Measurements from ENCODE around the gene HMGCS1. TPM values are rescaled to one million over a fixed set of nuclear protein-coding genes. Genes with fewer than 3 reads are reported as not detected.
A peak's percentile ranks its signal among the peaks of the same experiment; 100 is the strongest.
"Not testable (repeated sequence)": the region's sequence is repeated elsewhere in the genome, so short reads cannot be mapped to it uniquely, and the experiment has no call there.

The HMGCS1 gene
- total RNA-seq = 42.7 and 73.2 TPM in 2 replicates

DNA sequence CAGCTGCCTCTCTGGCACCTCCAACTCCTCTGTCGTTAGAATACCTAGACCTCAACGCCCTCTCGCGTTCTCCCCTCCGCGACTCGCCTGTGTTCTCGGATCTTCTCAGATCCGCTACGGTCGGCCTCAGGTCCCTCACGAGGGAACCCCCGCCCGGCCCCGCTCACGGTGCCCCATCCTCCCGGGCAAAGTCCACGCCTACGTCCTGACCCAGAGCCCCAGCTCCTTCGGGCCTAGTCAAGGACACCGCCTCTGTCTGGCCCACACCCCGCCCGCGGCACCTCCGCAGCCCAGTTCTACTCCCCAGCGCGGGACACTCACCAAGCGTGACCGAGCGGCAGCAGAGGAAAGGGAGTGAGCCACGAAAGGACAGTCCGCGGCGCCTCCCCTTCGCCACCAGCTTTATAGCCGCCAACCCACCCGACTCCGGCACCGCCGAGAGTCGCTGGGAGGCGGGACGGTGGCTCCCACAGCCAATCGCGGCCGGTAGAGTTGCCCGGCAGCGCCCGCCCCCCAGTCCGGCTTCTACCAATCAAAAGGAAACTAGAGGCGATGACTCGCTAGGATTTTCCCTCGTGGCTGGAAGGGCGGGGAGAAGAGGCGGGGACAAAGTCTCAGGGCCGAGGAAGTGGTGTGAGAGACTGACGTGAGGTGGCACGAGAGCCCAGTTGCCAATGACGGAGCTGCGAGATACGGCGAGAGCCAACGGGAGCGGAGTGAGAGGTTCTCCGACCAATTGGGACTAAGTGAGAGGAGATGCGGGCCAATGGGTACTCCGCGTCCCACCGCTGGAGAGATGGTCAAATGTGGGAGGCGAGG, at the start of gene HMGCS1:
HMGCS1 (minus strand) TSS at position 378 of the 819 bp plus-strand sequence. CDS start 14,447 bp downstream, outside the sequence.
- peak; percentile 100 for DNase-seq (ENCODE audit: low read depth in 2 of 2)

DNA sequence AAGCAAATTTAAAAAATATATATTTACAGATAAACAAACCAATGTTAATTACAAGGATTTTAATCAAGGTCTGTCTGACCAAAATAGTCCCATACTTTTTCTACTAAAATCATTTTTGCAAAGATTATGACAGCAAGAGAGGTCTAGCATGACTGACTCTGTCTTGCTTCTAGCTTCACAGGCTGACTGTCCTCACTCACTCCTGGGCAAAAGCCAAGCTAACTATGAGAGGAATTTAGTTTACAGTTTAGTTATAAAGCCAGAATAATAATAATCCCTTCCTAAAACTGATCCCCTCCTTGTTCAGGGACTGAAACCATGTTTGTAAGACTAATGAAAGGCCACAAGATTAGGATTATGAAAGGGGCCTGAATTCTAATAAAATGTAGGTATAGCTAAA, 45.5 kb upstream of the HMGCS1 start:
- no peak for DNase-seq (ENCODE audit: low read depth in 2 of 2)

DNA sequence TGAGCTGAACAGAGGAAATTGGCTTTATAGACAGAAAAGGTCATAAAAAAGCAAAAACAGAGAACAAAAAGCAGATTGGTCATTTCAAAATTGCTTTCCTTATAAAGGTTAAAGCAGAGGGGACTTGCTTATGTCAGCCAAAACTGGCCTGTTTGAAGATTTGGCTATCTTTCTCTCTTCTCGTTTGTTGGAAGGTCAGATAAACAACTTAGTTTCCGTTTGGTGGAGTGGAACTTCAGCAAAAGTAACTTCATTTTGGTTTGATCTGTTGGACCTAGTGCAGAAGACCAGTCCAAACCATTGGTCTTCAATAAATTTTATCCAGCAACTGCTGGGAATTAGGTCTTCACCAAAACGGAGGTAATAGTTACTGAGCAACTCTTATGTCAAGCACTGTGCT, 45.1 kb upstream of the HMGCS1 start:
- no peak for DNase-seq (ENCODE audit: low read depth in 2 of 2)

DNA sequence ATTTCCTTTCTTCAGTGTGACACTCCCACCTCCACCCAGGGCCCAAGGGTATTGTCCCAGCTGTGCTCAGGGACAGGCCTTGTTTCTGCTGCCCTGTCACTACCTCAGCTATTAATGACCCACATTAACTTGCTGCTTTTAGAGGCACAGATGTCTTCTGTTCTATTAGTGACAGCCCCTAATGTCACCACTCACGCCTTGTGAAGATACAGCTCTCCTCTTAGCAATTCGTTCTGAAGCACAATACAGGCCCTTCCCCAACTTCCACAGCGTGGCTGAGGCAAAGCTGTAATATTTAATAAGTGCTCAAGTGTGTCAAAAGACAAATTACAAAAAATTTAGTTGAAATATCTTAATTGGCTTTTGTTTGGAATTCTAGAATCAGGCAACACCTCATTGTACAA, 44.7 kb upstream of the HMGCS1 start:
- DNase-seq (ENCODE audit: low read depth in 2 of 2) = no peak

DNA sequence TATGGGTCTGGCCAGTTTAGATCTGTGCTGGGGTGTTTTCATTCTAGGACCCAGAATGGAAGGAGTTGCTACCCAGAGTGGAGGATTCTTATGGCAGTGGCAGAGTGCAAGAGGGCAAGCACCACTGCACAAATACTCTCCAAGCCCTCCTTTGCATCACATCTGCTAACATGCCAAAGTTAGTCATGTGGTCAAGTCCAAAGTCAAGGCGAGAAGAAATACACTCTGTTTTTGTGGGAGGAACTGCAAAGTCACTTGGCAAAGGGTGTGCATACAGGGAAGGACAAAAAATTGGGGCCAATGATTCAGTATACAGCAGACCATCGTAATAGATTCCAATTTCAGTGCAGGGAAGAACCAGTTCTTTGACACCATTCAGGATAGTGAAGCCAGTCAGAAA, 43.9 kb upstream of the HMGCS1 start:
- DNase-seq (ENCODE audit: low read depth in 2 of 2) = no peak

DNA sequence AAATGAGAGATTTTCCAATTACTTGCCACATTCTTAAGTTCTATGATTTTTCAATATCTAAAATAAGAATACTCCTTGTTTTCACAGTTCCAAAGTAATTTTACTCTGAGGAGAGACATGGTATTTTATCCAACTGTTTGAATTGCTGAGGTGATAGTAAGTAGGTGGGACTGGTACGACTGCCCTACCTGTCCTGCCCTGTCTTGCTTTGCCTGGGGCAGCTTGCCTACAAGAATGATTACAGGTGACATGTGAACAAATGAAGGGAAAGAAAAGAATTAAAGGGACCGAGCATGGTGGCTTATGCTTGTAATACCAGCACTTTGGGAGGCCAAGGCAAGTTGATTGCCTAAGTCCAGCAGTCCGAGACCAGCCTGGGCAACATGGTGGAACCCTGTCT, 41.6 kb upstream of the HMGCS1 start:
- DNase-seq (ENCODE audit: low read depth in 2 of 2) = no peak

DNA sequence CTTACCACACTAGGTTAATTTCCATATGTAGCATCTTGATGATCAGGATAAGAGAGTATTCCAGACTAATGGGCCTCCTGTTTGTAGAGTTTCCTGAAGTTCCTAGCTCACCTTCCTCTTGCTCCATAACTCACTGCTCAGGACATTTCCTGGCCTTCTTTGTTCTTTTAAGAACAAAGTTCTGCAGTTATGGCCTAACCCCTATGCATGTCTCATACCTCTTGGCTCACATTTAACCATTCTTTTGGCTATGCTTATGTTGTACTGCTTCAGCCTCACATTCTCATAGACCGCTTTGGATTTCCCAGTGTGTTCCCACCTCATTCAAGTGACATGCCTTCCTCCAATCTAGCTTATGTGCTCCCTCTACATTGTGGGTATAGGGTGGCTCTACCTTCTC, 40.5 kb upstream of the HMGCS1 start:
- DNase-seq (ENCODE audit: low read depth in 2 of 2) = no peak

DNA sequence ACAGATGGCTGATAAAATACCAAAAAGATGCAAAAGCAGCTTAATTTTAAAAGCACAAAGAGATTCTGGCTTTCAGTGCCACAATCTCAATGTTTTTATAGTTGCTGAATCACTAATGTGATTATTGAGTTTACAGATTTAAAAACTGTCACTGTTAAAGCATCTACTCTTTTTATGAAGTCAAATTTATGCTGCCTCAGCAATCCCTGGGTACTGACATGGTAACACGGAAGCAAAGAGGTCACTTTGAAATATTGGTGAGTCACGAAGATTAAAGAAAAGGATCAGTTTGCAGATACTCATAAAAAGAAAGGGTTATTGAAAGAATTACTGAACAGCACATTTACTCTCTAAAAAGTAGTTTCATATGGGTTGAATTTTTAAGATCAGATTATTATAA, 39.7 kb upstream of the HMGCS1 start:
- DNase-seq (ENCODE audit: low read depth in 2 of 2) = no peak

DNA sequence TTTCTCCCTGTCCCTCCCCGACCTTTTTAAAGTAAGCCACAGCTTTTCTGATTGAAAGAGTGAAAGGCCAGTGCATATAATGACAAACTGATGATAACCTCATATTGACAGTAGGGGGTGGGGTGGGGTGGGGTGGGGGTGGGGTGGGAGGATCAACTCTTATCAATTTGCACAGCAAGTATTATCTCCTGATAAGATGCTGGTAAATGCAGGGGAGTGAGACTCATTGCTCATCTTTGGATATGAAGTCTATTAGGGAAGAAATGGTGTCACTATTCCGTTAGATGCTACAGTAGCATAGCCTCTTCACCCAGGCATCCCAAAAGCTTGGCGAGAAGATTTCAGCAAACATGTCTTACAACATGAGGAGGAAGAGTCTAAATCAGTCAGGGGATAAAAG, 38.9 kb upstream of the HMGCS1 start:
- DNase-seq (ENCODE audit: low read depth in 2 of 2) = no peak

DNA sequence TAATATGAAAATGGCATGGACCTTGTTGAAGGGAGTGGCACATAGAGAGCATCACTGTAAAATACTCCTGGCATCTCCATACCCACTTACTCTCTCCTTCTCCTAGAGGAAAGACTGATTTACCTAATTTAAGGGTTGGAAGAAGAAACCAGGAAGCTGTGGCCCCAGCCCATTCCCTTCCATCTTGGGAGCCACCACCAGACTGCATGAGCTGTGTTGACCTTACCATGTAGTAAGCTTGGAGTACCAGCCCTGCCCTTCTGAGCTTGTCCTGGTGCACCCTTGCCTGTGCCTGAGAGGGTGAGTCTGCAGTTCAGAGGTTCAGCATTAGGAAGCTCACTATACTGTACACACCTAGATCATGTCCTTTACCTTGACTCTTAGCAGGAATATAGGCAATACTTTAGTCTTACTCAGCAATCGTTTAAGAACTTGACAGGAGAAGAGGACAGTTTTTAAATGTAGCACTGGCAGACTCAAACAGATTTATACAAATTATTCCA, 35.7 kb upstream of the HMGCS1 start:
- no peak for DNase-seq (ENCODE audit: low read depth in 2 of 2)

DNA sequence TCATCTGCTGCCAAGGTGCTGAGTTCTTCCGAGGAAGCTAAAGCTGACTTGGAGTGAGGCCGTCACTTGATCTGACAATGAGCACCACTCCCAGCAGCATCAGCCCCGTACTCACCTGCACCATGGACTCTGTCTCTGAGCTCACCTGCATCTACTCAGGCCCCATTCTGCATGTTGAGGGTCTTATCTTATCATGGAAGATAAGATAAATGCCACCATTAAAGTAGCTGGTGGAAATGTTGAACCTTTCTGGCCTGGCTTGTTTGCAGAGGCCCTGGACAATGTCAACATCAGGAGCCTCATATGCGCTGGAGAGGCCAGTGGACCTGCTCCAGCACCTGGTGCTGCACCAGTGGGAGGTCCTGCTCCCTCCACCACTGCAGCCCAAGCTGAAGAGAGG, 35.0 kb upstream of the HMGCS1 start:
- DNase-seq (ENCODE audit: low read depth in 2 of 2) = no peak

DNA sequence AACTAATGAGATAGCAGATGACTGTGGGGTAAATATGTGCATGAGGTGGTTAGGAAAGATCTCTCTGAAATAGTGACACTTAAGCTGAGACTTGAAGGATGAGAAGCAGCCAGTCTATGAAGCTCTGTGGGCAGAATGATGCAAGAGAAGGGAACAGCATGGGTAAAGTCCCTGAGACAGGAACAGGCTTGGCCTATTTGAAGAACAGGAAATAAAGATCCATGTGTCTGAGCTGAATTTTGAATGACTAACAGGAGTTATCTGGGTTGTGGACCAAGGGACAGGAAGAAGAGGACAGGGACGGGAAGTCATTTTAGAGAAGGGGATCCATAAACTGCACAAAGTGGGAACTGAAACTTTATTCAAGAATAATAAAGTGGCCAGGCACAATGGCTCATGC, 25.6 kb upstream of the HMGCS1 start:
- no peak for DNase-seq (ENCODE audit: low read depth in 2 of 2)

DNA sequence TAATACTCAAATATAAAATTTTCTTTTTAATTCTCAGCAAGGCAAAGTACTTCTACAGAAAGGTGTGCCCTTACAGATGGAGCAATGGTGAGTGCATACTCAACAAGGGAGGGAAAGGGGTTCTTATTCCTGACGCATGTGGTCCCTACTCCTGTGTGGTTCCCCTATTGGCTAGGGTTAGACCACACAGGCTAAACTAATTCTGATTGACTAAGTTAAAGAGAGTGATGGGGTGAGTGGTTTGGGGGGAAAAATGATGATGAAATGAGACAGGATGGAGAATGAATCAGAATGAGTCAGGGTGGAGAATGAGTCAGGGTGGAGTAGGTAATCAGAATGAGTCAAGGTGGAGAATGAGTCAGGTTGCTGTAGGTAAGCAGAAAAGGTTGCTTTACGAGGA, 22.9 kb upstream of the HMGCS1 start:
- no peak for DNase-seq (ENCODE audit: low read depth in 2 of 2)

DNA sequence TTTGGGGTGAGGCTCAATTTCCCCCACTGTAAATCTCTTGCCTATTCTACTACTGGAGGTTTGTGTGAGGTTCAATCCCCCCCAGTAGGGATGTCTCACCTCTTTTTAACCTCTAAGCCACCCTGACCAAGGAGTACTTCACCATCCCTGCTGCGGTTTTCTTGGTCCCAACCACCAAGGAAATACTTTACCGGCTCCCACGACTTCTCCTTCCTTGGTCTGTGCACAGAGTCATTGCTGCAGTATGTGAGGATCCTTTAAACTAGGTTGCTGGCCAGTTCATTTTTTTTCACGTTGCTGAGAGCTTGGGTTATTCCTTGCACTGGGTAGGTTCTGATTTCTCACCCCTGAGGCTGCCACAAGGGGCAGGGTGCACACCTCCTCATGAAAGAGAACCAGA, 22.5 kb upstream of the HMGCS1 start:
- no peak for DNase-seq (ENCODE audit: low read depth in 2 of 2)

DNA sequence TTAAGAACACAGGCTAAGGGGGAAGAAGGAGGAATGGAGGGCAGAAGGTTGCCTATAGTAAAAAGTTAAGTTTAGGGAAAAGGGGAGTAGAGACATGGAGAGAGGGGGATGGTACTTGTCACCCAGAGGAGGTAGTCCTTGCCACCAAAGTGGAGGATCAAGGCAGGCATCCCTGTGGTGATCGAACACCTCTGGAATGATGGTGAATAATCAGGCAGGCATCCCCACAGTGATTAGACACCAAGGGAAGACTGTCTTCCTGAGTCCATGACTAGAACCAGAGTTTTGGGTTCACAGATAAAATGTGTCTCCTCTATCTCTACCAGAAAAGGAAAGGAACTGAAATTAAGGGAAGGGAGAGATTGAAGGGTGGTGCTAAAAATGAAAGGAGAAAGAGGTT, 19.2 kb upstream of the HMGCS1 start:
- no peak for DNase-seq (ENCODE audit: low read depth in 2 of 2)

DNA sequence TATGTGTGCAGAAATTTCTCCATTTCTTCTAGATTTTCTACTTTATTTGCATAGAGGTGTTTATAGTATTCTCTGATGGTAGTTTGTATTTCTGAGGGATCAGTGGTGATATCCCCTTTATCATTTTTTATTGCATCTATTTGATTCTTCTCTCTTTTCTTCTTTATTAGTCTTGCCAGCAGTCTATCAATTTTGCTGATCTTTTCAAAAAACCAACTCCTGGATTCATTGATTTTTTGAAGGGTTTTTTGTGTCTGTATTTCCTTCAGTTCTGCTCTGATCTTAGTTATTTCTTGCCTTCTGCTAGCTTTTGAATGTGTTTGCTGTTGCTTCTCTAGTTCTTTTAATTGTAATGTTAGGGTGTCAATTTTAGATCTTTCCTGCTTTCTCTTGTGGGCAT, 12.4 kb upstream of the HMGCS1 start:
- DNase-seq (ENCODE audit: low read depth in 2 of 2) = not testable (repeated sequence)

DNA sequence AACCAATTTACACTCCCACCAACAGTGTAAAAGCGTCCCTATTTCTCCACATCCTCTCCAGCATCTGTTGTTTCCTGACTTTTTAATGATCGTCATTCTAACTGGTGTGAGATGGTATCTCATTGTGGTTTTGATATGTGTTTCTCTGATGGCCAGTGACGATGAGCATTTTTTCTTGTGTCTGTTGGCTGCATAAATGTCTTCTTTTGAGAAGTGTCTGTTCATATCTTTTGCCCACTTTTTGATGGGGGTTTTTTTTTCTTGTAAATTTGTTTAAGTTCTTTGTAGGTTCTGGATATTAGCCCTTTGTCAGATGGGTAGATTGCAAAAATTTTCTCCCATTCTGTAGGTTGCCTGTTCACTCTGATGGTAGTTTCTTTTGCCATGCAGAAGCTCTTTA, 10.3 kb upstream of the HMGCS1 start:
- not testable (repeated sequence) for DNase-seq (ENCODE audit: low read depth in 2 of 2)

DNA sequence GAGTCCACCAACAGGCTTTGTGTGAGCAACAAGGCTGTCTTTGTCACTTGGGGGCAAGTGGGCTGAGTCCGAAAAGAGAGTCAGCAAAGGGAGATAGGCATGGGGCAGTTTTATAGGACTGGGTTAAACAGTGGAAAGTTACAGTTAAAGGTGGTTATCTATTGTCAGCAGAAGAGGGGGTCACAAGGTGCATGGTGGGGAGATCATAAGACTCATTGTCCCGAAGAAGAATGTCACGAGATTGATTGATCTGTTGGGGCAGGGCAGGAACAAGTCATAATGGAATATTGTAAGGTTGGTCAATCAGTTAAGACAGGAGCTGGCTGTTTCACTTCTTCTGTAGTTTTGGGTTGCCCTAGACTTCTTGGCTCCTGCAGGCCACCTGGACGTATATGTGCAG, 7.6 kb upstream of the HMGCS1 start:
- DNase-seq (ENCODE audit: low read depth in 2 of 2) = no peak

DNA sequence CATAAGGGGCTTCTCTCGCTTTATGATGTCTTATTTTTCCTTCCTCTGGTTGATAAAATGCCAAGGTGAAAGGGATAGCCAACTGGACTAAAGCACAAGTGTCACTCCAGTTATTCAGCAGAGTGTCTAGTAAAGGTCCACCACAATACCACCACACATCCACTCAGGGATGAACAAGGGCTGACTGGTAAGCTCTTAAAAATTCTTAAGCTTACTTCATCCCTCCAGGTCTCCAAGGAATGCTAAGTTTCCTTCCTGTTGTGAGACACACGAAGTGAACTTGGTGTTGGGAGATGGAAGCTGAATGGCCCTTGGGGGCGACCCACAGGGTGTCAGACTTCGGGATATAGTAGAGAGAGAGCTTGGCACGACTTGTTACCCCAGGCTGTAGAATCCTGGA, 3.2 kb upstream of the HMGCS1 start:
- DNase-seq (ENCODE audit: low read depth in 2 of 2) = no peak

DNA sequence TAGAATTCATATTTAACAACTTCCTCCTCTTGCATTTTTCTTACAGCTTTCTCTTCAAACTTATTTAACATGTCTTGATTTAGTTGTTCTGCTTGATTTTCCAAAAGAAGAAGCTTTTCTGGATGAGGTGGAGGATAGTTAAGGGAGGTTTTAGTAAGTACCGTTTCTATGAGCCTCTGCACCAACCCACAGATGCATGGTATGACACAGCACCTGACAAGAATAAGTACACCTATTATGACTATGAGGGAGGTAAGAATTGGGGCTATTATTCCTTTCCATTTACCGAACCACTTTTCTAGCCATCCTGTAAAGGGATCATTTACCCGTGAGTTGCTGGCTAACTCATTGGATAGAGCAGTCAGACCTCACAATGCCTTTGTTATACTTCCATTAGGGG, 2.5 kb upstream of the HMGCS1 start:
- no peak for DNase-seq (ENCODE audit: low read depth in 2 of 2)

DNA sequence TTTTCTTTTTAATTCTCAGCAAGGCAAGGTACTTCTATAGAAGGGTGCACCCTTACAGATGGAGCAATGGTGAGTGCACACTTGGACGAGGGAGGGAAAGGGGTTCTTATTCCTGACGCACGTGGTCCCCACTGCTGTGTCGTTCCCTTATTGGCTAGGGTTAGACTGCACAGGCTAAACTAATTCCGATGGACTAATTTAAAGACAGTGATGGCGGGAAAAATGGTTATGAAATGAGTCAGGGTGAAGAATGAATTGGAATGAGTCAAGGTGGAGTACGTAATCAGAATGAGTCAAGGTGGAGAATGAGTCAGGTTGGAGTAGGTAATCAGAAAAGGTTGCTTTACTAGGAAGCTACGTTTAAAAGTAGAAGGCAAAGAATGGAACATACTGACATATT, 2.1 kb upstream of the HMGCS1 start:
- DNase-seq (ENCODE audit: low read depth in 2 of 2) = no peak

DNA sequence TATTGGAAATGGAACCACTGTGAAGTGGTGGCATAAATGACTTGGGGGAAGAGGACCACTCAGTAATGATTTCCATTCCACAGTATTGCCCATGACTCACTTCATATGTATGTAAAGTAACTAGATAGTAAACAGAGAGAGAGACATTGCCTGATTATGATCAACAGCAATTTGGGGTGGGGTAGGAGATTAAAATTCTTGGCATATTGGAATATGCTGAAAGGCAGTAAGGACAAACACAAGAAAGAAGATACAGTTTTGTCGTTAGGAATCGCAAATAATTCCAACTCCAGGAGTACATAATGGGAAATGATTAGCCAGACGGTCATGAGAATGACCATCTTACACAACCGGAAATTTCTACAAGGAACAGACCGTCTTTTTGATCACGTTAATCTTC, 1.5 kb upstream of the HMGCS1 start:
- DNase-seq (ENCODE audit: low read depth in 2 of 2) = no peak

DNA sequence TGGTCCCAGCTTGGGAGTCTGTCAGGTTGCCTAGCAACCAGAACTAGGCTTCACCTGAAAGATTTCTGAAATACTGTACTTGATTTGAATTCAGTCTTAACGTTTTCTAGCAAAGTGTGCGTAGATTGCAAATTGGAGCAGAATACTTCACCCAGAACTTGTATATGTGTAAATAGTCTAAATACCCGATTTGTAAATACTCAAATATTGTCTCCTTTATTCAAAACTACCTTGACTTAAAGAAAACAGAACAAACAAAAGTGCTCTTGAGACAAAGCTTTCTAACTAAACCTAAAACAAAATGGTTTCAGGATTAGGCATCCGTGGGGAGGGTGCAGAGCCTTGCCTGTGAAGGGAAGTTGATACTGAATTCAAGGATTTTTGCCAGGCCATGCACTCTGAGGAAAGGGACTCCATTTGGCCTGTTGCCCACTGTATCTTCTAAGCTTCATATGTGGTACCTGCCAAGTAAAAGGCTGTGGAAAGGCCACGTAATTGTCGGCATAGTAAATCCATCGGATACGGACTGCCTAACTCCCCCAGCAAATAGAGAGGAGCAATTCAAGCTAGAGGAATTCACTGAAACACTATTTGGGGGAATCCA, 744 bp upstream of the HMGCS1 start:
- DNase-seq (ENCODE audit: low read depth in 2 of 2) = no peak

Measured in dermis microvascular lymphatic vessel endothelial cell (primary cell).